Measurements from ENCODE around the gene CAPN14. TPM values are rescaled to one million over a fixed set of nuclear protein-coding genes. Genes with fewer than 3 reads are reported as not detected.

The CAPN14 gene
- total RNA-seq, 3 donors from 2014 or later = 0.09 to 0.14 TPM; not detected in 1

GRCh38 chr2:31253356-31254131 lies 36.2 kb upstream of the CAPN14 start:
- peak in 1 of 3 donors; percentile 13 for DNase-seq
- TF ChIP-seq CTCF (IDR thresholded peaks at IDR 0.05) = no peak
- intact Hi-C loops (cut with DNase I, micrococcal nuclease) = no loop called here
- Histone ChIP-seq H3K4me3 (no peak overlapping the region), H3K36me3 (ENCODE audit: low read depth) (no peaks in the 10 kb centered on the region), H3K9me3 (no peaks in the 10 kb centered on the region), H3K4me1 (ENCODE audit: low read depth) (no peaks in the 10 kb centered on the region)
- peak; percentile 26 for ATAC-seq

GRCh38 chr2:31251851-31252250 lies 34.5 kb upstream of the CAPN14 start:
- DNase-seq (no peak), ATAC-seq (no peak)
- Histone ChIP-seq H3K4me3 (no peak overlapping the region), H3K36me3 (ENCODE audit: low read depth) (no peaks in the 10 kb centered on the region), H3K4me1 (ENCODE audit: low read depth) (no peaks in the 10 kb centered on the region), H3K9me3 (no peaks in the 10 kb centered on the region)
- no peak for TF ChIP-seq CTCF (IDR thresholded peaks at IDR 0.05)
- intact Hi-C loops (cut with DNase I, micrococcal nuclease) = no loop called here

GRCh38 chr2:31251018-31251417 lies 33.7 kb upstream of the CAPN14 start:
- ATAC-seq (no peak), DNase-seq (no peak)
- TF ChIP-seq CTCF (IDR thresholded peaks at IDR 0.05) = no peak
- intact Hi-C loops (cut with DNase I, micrococcal nuclease) = no loop called here
- no peaks in the 10 kb centered on the region for H3K9me3 ChIP-seq
- no peak overlapping the region for H3K4me3 ChIP-seq
- no peaks in the 10 kb centered on the region for H3K4me1 ChIP-seq (ENCODE audit: low read depth)
- no peaks in the 10 kb centered on the region for H3K36me3 ChIP-seq (ENCODE audit: low read depth)

GRCh38 chr2:31249009-31249690 lies 31.8 kb upstream of the CAPN14 start:
- Histone ChIP-seq H3K36me3 (ENCODE audit: low read depth) (no peaks in the 10 kb centered on the region), H3K4me1 (ENCODE audit: low read depth) (no peaks in the 10 kb centered on the region), H3K9me3 (no peaks in the 10 kb centered on the region), H3K4me3 (no peak overlapping the region)
- DNase-seq = no peak
- intact Hi-C loops (cut with DNase I, micrococcal nuclease) = no loop called here
- ATAC-seq = no peak
- TF ChIP-seq CTCF (IDR thresholded peaks at IDR 0.05) = no peak

- Histone ChIP-seq H3K9me3 (no peaks in the 10 kb centered on the region), H3K4me3 (no peak overlapping the region), H3K4me1 (ENCODE audit: low read depth) (no peaks in the 10 kb centered on the region), H3K36me3 (ENCODE audit: low read depth) (no peaks in the 10 kb centered on the region)
- DNase-seq (no peak), ATAC-seq (no peak)
- TF ChIP-seq CTCF (IDR thresholded peaks at IDR 0.05) = no peak
- intact Hi-C loops (cut with DNase I, micrococcal nuclease) = no loop called here
These were observed 30.8 kb upstream of the CAPN14 start for GRCh38 chr2:31248139-31248538.
